GM12873 (cell line): ENCODE measurements around the gene RASEF.

Source experiments
- TF ChIP-seq, protein P1 (sequence below): IDR thresholded peaks from 2 replicates; pipeline ENCODE4 v1.5.1; 2012; ENCODE audit warnings: low read depth, mild to moderate bottlenecking, moderate library complexity, low read length, control low read depth; ENCODE audit not compliant: insufficient read depth; ENCODE audit errors: missing control alignments

The RASEF gene

DNA sequence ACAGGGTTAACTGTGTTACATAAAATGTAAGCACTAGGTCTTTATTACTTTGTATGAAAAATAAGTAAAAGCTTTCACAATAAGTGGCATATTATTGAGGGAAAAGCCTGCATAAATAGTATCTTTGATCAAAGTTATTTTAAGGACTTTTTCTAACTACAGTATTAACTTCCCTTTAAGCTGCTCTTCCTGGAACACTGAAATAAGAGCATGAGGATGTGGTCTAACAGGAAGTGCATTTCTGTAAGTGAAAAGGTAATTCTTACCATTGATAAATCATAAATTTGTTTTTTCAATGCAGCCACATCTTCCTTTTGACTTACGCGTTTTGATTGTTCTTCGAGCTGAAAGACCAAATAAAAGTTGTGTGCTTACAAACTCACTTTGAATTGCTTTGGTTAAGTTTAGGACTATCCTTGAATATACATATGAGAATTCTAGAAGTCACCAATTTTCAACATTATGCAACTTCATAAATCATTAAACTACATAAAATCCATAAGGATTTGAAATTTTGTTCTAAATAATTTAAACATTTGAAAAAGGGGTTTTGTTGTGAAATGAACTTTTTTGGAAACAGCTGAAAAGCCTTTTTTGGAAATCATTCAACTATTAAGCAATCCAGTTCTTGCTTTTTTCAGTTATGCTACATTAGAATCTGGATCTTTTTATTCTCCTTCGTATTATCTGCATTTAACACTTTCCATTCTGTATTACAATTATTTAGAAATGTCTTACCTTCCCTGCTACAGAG is 50.6 kb downstream of the RASEF start:
- TF ChIP-seq, protein P1, sequence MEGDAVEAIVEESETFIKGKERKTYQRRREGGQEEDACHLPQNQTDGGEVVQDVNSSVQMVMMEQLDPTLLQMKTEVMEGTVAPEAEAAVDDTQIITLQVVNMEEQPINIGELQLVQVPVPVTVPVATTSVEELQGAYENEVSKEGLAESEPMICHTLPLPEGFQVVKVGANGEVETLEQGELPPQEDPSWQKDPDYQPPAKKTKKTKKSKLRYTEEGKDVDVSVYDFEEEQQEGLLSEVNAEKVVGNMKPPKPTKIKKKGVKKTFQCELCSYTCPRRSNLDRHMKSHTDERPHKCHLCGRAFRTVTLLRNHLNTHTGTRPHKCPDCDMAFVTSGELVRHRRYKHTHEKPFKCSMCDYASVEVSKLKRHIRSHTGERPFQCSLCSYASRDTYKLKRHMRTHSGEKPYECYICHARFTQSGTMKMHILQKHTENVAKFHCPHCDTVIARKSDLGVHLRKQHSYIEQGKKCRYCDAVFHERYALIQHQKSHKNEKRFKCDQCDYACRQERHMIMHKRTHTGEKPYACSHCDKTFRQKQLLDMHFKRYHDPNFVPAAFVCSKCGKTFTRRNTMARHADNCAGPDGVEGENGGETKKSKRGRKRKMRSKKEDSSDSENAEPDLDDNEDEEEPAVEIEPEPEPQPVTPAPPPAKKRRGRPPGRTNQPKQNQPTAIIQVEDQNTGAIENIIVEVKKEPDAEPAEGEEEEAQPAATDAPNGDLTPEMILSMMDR = no peak

GRCh38 chr9:83011611-83012010 is 51.3 kb downstream of the RASEF start:
- TF ChIP-seq, protein P1 = no peak

GRCh38 chr9:83007521-83008300 is 55.2 kb downstream of the RASEF start:
- TF ChIP-seq, protein P1 = no peak

DNA sequence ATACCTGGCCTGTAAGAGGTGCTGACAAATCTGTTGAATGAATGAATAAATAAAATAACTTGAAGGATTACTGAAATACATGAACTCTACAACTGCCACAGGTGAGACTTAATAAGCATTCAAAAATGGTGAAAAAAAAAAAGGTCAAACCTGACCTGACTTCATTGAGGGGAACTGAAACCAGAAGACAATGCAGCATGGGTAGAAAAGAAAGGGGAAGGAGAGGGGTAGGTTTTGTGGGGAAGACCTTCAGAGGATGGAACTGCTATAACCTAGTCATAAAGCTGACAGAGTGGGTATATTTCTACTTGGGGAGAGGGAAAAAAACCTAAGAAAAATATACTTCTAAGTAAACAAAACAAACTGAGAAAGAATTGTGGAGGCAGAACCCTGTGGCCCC is 56.6 kb downstream of the RASEF start:
- TF ChIP-seq, protein P1 = no peak

DNA sequence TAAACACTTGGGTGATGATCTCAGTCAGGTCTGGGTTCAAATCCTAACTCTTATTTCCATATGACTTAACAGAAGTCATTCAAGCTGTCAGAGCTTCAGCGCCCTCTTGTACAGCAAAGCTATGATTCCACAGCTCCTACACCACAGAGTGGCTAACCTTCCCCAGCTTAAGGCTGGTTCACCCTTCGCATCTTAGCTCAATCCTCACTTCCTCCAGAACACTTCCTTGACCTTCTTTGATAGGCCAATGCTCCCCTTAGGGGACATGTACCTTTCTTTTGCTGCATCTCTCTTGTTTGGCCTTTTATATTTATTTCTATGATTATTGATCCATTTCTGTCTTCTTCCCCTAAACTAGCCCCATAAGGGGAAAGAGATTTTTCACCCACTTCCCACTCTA is 57.0 kb downstream of the RASEF start:
- TF ChIP-seq, protein P1 = no peak

DNA sequence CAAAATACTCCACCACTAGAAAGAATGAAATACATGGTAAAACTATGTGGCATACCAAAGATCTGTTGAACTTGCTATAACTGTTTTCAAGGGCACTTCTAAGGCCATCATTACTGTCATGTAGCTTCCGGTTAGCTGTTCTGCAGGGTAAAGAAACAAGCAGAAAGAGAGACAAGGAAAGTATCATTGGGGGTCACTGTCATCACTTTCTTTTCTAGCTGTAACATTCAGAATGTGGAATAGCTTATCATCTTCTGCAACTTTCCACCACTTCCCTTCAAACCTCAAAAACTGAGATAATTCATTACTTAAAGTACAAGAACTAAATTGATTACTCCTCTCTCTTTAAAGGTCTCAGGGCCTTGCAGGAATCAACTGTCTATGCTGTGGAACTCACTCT is 57.6 kb downstream of the RASEF start:
- TF ChIP-seq, protein P1 = no peak

DNA sequence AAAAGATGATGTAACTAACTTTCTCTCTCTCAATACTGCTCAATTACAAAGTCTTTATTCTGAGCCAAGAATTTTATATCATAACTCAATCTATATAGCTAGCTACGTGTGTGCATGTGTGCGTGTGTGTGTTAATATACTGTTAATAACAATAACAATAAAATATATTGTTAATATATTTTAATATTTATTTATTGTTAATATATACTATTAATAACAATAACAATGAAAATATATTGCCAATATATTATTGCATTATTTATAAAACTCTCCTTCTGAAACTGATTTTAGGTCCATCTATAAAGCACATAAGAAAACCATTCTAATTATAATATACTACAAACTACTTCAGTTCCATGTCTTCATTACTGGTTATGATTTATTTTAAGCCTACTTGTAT is 60.6 kb downstream of the RASEF start:
- TF ChIP-seq, protein P1 = no peak
